GM23338 (cell line): Measurements from ENCODE around the gene CBX8. TPM values are rescaled to one million over a fixed set of nuclear protein-coding genes. Genes with fewer than 3 reads are reported as not detected.

Source experiments
- ATAC-seq: fragments of 200-7000 bp; cut with Tn5 transposase; 3 replicates; pipeline ENCODE4 v1.9.1; 2020
- DNase-seq: peaks from one replicate; pipeline ENCODE4 v3.0.0-alpha.2; 2015; ENCODE audit warnings: low spot score
- H2AFZ ChIP-seq: fragments of 200-600 bp; sonication (generic); 2 replicates; pipeline ENCODE4 v1.8.0; 2016; ENCODE audit warnings: antibody characterized with exemption, mild to moderate bottlenecking, moderate library complexity
- H3F3A ChIP-seq: fragments of 200-600 bp; sonication (generic); replicated peaks from 2 replicates; pipeline ENCODE4 v1.8.0; 2017; ENCODE audit warnings: antibody characterized with exemption, mixed run types, low read depth
- H3K27ac ChIP-seq: fragments of 200-600 bp; sonication (generic); 2 replicates; pipeline ENCODE4 v1.6.1; 2016; ENCODE audit warnings: low read depth
- H3K27me3 ChIP-seq: fragments of 200-600 bp; sonication (generic); 2 replicates; pipeline ENCODE4 v1.8.0; 2016; ENCODE audit warnings: mild to moderate bottlenecking, mixed run types, moderate library complexity; ENCODE audit not compliant: insufficient read depth
- H3K36me3 ChIP-seq: fragments of 200-600 bp; sonication (generic); 2 replicates; pipeline ENCODE4 v1.8.0; 2016; ENCODE audit warnings: mild to moderate bottlenecking; ENCODE audit not compliant: insufficient read depth
- H3K4me1 ChIP-seq: fragments of 200-600 bp; sonication (generic); 2 replicates; pipeline ENCODE4 v1.8.0; 2016; ENCODE audit warnings: mild to moderate bottlenecking, moderate library complexity; ENCODE audit not compliant: insufficient read depth
- H3K4me2 ChIP-seq: fragments of 200-600 bp; sonication (generic); 2 replicates; pipeline ENCODE4 v1.7.1; 2017; ENCODE audit warnings: mixed run types
- H3K4me3 ChIP-seq: fragments of 200-600 bp; sonication (generic); 2 replicates; pipeline ENCODE4 v1.6.1; 2016; ENCODE audit warnings: mixed run types
- H3K79me2 ChIP-seq: fragments of 200-600 bp; sonication (generic); replicated peaks from 2 replicates; pipeline ENCODE4 v1.8.0; 2017; ENCODE audit warnings: mild to moderate bottlenecking; ENCODE audit not compliant: insufficient read depth
- H3K9me2 ChIP-seq: fragments of 200-600 bp; sonication (generic); 2 replicates; pipeline ENCODE4 v1.8.0; 2017; ENCODE audit not compliant: insufficient read depth
- H4K20me1 ChIP-seq: fragments of 200-600 bp; sonication (generic); replicated peaks from 2 replicates; pipeline ENCODE4 v1.8.0; 2017; ENCODE audit warnings: mild to moderate bottlenecking; ENCODE audit not compliant: insufficient read depth
- H3K27ac Mint-ChIP-seq: 2 replicates; pipeline ENCODE4 v1.8.0; 2020; ENCODE audit warnings: inconsistent platforms, mild to moderate bottlenecking, moderate library complexity, mixed read lengths
- H3K27me3 Mint-ChIP-seq: 3 replicates; pipeline ENCODE4 v1.8.0; 2022; ENCODE audit warnings: low read depth, mild to moderate bottlenecking, moderate library complexity, mixed read lengths, inconsistent platforms; ENCODE audit not compliant: insufficient read depth, poor library complexity
- H3K36me3 Mint-ChIP-seq: 3 replicates; pipeline ENCODE4 v1.8.0; 2021; ENCODE audit warnings: low read depth, mild to moderate bottlenecking, inconsistent platforms, moderate library complexity, mixed read lengths
- H3K4me1 Mint-ChIP-seq: 3 replicates; pipeline ENCODE4 v1.8.0; 2020; ENCODE audit warnings: mild to moderate bottlenecking, inconsistent platforms, mixed read lengths
- H3K4me3 Mint-ChIP-seq: 3 replicates; pipeline ENCODE4 v1.8.0; 2021; ENCODE audit warnings: moderate library complexity, mild to moderate bottlenecking, inconsistent platforms, mixed read lengths
- H3K9me3 Mint-ChIP-seq: 3 replicates; pipeline ENCODE4 v1.8.0; 2020; ENCODE audit warnings: moderate library complexity, mild to moderate bottlenecking, inconsistent platforms, mixed read lengths
- EZH2 ChIP-seq: fragments of 200-600 bp; sonication (generic); IDR thresholded peaks from one replicate; pipeline ENCODE4 v1.8.0; 2017; ENCODE audit warnings: antibody characterized with exemption, mild to moderate bottlenecking, low read depth; ENCODE audit not compliant: unreplicated experiment
- NANOG ChIP-seq: IDR thresholded peaks from 2 replicates; pipeline ENCODE4 v1.6.1; 2016; ENCODE audit warnings: antibody characterized with exemption, borderline replicate concordance
- POLR2AphosphoS5 ChIP-seq: IDR thresholded peaks from 2 replicates; pipeline ENCODE4 v1.6.1; 2016; ENCODE audit warnings: antibody characterized with exemption, low read depth
- STAT1 ChIP-seq: IDR thresholded peaks from one replicate; pipeline ENCODE4 v1.6.1; 2016; ENCODE audit warnings: antibody characterized with exemption; ENCODE audit not compliant: unreplicated experiment
- ZNF114 ChIP-seq: fragments of 250-450 bp; sonication (Bioruptor Pico); IDR thresholded peaks from 2 replicates; pipeline ENCODE4 v1.5.0; 2020; ENCODE audit warnings: mild to moderate bottlenecking, moderate library complexity
- polyA plus RNA-seq: library from polyadenylated mRNA; unstranded; fragments of >200 nt; fragmentation: Nextera tagmentation; extraction: Ambion mirVana; gene quantifications from 2 replicates; pipeline ENCODE4 v1.2.1, GENCODE V29; 2016
- total RNA-seq: library from RNA; depleted of rRNA; stranded (reverse); fragments of >200 nt; shearing (Covaris generic); gene quantifications from 2 replicates; pipeline ENCODE4 v1.2.3, GENCODE V29; 2014
- TF ChIP-seq, protein P1 (sequence below): fragments of 250-450 bp; sonication (Bioruptor Pico); IDR thresholded peaks from 2 replicates; pipeline ENCODE4 v1.5.0; 2020; ENCODE audit warnings: mild to moderate bottlenecking, moderate library complexity
- TF ChIP-seq, protein P2 (sequence below): IDR thresholded peaks from 2 replicates; pipeline ENCODE4 v1.6.1; 2016; ENCODE audit warnings: antibody characterized with exemption

Gene CBX8
- total and polyA plus RNA-seq, 2 experiments from 2014 or later = 1.0 to 1.3 TPM

DNA sequence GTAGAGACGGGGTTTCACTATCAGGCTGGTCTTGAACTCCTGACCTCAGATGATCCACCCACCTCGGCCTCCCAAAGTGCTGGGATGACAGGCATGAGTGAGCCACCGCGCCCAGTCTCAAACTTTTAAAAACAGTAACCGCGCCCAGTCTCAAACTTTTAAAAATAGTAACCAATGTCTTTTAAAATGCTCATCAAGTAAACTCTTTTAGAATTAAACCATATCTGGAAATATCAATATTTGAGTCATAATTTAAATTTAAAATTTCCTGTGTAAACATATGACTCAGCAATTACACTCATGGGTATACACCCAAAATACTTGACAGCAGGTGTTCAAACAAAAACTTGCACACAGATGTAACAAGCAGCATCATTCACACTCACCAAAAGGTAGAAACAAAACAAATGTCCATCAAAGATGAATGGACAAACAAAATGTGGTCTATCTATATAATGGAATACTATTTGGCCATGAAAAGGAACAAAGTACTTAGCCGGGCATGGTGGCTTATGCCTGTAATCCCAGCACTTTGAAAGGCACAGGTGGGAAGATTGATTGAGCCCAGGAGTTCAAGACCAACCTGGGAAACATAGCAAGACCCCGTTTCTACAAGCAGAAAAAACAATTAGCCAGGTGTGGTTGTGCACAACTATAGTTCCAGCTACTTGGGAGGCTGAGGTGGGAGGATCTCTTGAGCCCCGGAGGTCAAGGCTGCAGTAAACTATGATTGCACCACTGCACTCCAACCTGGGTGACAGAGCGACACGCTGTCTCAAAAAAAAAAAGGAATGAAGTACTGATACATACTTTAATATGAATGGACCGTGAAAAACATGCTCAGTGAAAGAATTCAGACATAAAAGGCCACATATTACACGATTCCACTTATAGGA is 46.0 kb downstream of the CBX8 start (continued):
- no peak for TF ChIP-seq EZH2
- no peak for TF ChIP-seq ZNF114
- TF ChIP-seq, protein P1, sequence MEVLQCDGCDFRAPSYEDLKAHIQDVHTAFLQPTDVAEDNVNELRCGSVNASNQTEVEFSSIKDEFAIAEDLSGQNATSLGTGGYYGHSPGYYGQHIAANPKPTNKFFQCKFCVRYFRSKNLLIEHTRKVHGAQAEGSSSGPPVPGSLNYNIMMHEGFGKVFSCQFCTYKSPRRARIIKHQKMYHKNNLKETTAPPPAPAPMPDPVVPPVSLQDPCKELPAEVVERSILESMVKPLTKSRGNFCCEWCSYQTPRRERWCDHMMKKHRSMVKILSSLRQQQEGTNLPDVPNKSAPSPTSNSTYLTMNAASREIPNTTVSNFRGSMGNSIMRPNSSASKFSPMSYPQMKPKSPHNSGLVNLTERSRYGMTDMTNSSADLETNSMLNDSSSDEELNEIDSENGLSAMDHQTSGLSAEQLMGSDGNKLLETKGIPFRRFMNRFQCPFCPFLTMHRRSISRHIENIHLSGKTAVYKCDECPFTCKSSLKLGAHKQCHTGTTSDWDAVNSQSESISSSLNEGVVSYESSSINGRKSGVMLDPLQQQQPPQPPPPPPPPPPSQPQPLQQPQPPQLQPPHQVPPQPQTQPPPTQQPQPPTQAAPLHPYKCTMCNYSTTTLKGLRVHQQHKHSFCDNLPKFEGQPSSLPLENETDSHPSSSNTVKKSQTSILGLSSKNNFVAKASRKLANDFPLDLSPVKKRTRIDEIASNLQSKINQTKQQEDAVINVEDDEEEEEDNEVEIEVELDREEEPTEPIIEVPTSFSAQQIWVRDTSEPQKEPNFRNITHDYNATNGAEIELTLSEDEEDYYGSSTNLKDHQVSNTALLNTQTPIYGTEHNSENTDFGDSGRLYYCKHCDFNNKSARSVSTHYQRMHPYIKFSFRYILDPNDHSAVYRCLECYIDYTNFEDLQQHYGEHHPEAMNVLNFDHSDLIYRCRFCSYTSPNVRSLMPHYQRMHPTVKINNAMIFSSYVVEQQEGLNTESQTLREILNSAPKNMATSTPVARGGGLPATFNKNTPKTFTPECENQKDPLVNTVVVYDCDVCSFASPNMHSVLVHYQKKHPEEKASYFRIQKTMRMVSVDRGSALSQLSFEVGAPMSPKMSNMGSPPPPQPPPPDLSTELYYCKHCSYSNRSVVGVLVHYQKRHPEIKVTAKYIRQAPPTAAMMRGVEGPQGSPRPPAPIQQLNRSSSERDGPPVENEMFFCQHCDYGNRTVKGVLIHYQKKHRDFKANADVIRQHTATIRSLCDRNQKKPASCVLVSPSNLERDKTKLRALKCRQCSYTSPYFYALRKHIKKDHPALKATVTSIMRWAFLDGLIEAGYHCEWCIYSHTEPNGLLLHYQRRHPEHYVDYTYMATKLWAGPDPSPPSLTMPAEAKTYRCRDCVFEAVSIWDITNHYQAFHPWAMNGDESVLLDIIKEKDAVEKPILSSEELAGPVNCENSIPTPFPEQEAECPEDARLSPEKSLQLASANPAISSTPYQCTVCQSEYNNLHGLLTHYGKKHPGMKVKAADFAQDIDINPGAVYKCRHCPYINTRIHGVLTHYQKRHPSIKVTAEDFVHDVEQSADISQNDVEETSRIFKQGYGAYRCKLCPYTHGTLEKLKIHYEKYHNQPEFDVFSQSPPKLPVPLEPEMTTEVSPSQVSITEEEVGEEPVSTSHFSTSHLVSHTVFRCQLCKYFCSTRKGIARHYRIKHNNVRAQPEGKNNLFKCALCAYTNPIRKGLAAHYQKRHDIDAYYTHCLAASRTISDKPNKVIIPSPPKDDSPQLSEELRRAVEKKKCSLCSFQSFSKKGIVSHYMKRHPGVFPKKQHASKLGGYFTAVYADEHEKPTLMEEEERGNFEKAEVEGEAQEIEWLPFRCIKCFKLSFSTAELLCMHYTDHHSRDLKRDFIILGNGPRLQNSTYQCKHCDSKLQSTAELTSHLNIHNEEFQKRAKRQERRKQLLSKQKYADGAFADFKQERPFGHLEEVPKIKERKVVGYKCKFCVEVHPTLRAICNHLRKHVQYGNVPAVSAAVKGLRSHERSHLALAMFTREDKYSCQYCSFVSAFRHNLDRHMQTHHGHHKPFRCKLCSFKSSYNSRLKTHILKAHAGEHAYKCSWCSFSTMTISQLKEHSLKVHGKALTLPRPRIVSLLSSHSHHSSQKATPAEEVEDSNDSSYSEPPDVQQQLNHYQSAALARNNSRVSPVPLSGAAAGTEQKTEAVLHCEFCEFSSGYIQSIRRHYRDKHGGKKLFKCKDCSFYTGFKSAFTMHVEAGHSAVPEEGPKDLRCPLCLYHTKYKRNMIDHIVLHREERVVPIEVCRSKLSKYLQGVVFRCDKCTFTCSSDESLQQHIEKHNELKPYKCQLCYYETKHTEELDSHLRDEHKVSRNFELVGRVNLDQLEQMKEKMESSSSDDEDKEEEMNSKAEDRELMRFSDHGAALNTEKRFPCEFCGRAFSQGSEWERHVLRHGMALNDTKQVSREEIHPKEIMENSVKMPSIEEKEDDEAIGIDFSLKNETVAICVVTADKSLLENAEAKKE = no peak

DNA sequence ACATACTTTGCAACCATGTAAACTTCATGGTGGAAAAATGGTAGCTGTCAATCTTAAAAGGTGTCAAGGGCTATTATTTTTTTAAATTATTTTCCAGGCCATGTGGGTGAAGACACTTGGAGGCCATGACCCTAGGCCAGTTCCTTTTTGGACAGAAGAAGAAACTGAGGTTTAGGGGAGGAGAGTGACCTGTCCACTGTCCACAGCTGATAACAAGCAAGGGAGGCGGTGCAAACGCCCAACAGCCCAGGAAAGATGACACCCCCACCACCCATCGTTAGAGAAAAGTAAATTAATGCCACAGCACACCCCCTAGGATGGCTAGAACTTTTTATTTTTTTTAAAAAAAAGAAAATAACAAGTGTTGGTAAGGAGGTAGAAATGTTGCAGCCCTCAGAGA is 46.9 kb downstream of the CBX8 start:
- H2AFZ ChIP-seq = no peak overlapping the region
- no peaks in the 10 kb centered on the region; the same call in 2 of the 3 replicates for H3K36me3 Mint-ChIP-seq
- TF ChIP-seq NANOG (no peak), ZNF114 (no peak), POLR2AphosphoS5 (no peak), STAT1 (no peak)
- TF ChIP-seq, protein P2, sequence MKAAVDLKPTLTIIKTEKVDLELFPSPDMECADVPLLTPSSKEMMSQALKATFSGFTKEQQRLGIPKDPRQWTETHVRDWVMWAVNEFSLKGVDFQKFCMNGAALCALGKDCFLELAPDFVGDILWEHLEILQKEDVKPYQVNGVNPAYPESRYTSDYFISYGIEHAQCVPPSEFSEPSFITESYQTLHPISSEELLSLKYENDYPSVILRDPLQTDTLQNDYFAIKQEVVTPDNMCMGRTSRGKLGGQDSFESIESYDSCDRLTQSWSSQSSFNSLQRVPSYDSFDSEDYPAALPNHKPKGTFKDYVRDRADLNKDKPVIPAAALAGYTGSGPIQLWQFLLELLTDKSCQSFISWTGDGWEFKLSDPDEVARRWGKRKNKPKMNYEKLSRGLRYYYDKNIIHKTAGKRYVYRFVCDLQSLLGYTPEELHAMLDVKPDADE = no peak
- TF ChIP-seq, protein P1 = no peak

More for the DNA sequence above, 46.9 kb downstream of the CBX8 start:
- no peak for DNase-seq
- Mint-ChIP-seq H3K27ac (no peak overlapping the region), H3K27me3 (peaks cover 54% of the 10 kb centered on the region), H3K4me3 (no peak overlapping the region), H3K4me1 (peaks cover 13% of the 10 kb centered on the region), H3K9me3 (no peaks in the 10 kb centered on the region)
- Histone ChIP-seq H4K20me1 (no peaks in the 10 kb centered on the region; the same call in 1 of the 2 replicates), H3K79me2 (no peaks in the 10 kb centered on the region), H3K36me3 (no peaks in the 10 kb centered on the region), H3K4me2 (no peak overlapping the region), H3F3A (peaks cover 12% of the 10 kb centered on the region), H3K27ac (no peak overlapping the region), H3K9me2 (no peaks in the 10 kb centered on the region), H3K4me1 (peaks cover 10% of the 10 kb centered on the region), H3K4me3 (no peak overlapping the region), H3K27me3 (peaks cover 56% of the 10 kb centered on the region)
- ATAC-seq = no peak
